NCI-H2107 (cell line): Measurements from ENCODE around the gene ZAR1L.
"Not testable (repeated sequence)": the region's sequence is repeated elsewhere in the genome, so short reads cannot be mapped to it uniquely, and the experiment has no call there.

Experiments used
- DNase-seq: peaks from one replicate; lab custom pipeline; 2025; lab: John Stamatoyannopoulos, UW

ZAR1L gene, protein sequence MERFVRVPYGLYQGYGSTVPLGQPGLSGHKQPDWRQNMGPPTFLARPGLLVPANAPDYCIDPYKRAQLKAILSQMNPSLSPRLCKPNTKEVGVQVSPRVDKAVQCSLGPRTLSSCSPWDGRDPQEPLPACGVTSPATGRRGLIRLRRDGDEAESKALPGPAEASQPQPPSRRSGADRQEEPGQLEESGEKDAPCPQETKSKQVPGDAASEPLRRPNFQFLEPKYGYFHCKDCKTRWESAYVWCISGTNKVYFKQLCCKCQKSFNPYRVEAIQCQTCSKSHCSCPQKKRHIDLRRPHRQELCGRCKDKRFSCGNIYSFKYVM

DNA sequence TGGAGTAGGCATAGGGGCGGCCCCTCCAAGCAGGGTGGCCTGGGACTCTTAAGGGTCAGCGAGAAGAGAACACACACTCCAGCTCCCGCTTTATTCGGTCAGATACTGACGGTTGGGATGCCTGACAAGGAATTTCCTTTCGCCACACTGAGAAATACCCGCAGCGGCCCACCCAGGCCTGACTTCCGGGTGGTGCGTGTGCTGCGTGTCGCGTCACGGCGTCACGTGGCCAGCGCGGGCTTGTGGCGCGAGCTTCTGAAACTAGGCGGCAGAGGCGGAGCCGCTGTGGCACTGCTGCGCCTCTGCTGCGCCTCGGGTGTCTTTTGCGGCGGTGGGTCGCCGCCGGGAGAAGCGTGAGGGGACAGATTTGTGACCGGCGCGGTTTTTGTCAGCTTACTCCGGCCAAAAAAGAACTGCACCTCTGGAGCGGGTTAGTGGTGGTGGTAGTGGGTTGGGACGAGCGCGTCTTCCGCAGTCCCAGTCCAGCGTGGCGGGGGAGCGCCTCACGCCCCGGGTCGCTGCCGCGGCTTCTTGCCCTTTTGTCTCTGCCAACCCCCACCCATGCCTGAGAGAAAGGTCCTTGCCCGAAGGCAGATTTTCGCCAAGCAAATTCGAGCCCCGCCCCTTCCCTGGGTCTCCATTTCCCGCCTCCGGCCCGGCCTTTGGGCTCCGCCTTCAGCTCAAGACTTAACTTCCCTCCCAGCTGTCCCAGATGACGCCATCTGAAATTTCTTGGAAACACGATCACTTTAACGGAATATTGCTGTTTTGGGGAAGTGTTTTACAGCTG lies at the start of gene ZAR1L, which contains the start of gene BRCA2:
Gene ZAR1L, minus strand, starts transcription at position 126 of the 790 bp plus-strand sequence. CDS start 3,438 bp downstream, outside the sequence.
Gene BRCA2, plus strand, starts transcription at position 271 of the 790 bp plus-strand sequence. CDS start 953 bp downstream, outside the sequence.
- DNase-seq = peak; percentile 69

DNA sequence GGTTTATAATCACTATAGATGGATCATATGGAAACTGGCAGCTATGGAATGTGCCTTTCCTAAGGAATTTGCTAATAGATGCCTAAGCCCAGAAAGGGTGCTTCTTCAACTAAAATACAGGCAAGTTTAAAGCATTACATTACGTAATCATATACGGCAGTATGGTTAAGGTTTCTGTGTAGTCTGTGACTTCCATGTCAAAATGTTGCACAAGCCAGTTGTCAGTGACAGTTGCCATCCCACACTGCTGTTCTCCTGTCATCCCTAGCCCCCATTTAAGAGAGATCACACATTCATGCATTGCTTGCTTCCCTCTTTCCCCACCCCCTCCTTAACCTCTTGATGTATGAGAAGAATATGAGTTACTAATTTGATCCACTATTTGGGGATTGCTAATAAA lies 47.4 kb upstream of the ZAR1L start:
- no peak for DNase-seq

DNA sequence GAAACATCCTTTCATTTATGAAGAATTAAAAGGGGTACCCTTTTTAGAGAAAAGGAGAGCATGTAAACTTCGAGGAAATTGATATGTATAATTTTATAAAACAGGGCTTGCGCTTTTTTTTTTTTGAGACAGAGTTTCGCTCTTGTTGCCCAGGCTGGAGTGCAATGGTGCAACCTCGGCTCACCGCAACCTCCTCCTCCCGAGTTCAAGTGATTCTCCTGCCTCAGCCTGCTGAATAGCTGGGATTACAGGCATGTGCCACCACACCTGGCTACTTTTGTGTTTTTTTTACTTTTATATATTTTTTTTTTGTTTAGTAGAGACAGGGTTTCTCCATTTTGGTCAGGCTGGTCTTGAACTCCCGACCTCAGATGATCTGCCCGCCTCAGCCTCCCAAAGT lies 40.8 kb upstream of the ZAR1L start:
- DNase-seq = not testable (repeated sequence)

DNA sequence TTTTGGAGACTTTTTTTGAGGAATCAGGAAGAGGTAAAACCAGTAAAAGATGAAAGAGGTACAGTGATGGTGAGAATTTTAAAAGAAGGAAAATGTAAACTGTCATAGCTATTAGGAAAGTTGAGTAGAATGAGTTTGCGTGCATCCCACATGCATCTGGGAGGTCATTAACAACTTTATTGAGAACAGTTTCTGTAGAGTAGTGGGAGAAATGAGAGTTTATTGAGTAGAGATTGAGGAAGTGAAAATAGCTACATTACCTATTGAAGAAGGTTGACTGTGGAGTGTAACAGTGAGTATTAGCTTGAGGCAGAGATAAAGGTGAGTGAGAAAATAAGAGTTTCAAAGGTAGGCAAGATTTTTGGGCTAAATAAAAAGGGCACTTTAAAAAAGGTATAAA lies 38.9 kb upstream of the ZAR1L start:
- DNase-seq = no peak

DNA sequence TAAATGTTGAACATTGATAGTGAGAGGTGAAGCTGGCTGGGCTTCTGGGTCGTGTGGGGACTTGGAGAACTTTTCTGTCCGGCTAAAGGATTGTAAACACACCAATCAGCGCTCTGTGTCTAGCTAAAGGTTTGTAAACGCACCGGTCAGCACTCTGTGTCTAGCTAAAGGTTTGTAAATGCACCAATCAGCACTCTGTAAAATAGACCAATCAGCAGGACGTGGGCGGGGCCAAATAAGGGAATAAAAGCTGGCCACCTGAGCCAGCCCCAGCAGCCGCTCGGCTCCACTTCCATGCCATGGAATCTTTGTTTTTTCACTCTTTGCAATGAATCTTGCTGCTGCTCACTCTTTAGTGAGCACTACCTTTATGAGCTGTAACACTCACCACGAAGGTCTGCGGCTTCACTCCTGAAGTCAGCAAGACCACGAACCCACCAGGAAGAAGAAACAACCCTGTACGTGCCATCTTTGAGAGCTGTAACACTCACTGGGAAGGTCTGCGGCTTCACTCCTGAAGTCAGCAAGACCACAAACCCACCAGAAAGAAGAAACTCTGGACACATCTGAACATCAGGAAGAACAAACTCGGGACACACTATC lies 35.8 kb upstream of the ZAR1L start:
- not testable (repeated sequence) for DNase-seq

DNA sequence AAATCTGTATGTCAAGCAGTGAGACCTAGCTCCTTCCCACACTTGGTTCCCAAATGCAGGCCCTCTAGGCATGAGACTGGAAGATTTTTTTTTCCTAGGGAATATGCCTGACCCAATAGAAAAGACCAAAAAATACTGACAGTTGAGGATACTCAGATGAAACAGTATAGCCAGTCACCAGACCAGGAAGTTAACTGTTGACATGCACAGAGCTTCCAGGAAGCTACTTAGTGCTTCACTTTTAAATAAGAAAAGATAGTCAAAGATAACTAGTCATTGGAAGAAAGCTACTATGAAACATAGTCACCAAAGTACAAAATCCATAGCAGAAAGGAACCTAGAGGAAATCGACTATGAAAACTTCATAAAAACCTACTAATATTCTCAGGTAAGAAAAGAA lies 32.5 kb upstream of the ZAR1L start:
- no peak for DNase-seq

DNA sequence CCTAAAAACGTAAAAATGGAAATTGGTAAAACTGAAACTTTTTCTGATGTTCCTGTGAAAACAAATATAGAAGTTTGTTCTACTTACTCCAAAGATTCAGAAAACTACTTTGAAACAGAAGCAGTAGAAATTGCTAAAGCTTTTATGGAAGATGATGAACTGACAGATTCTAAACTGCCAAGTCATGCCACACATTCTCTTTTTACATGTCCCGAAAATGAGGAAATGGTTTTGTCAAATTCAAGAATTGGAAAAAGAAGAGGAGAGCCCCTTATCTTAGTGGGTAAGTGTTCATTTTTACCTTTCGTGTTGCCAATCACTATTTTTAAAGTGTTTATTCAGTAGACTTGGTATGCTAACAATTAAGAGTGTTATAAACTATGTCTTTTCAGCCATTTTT lies 25.8 kb upstream of the ZAR1L start:
- no peak for DNase-seq

DNA sequence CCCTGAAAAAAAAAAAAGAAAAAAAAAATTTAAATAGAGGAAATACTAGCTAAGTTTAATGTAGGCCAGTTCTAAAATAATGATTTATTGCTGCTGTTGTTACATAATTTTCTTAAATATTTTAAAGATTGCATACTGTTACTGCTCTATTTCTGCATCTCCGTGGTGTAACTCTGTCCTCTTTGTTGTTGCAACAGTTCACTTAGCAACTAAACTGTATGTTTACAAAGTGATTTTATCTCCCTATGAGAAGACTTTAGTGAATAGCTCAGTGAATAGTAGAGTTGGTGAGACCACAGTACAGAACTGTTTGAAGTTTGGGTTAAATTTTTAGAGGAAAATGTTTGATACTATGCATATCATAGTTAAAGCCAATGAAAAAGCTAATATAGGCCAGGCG lies 19.5 kb upstream of the ZAR1L start:
- DNase-seq = no peak

DNA sequence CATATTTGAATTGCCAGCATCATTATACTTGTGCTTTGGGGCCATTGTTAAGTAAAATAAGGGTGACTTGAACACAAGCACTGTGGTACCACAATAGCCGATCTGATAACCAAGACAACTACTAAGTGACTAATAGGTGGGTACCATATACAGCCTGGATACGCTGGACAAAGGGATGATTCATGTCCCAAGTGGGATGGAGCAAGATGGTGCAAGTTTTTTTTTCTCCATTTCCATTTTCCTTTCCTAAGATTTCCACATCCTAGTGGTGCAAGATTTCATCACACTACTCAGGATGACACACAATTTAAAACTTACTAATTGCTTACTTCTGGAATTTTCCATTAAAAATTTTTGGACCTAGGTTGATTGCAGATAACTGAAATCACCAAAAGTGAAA lies 15.3 kb upstream of the ZAR1L start:
- no peak for DNase-seq

DNA sequence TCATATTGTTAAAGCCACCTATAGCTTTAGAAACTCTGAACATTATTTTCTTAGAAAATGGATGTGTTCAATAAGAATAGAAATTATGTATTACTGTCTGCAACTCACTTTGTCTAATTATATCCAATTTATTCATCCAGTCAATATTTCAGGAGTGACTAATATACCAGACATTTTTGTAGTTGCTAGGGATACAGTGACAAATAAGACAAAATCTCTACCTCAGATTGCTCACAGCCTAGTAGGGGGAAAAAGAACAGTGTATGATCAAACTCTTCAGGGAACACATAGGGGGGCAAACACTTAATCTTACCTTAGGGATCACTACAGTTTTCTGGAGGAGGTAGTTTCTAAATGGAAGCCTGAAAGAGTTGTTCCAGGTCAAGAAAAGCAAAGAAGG lies 8.7 kb upstream of the ZAR1L start:
- no peak for DNase-seq

DNA sequence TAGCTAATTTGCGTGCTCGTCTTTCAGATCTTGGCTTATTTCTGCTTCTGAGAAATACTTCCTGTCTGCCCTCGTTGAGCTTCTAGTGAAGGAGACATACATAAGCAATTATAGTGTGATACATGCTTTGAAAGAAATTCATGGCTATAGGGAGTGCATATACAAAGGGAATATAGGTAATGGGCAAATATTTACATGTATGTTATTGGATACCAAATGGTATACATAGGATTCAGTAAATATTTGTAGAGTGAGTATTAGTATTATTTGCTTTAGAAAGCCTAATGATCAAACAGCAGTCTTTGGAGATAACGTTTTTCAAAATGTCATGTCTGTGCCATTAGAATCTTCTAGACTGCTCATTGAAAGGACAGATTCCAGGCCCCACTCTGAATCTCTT lies 5.4 kb upstream of the ZAR1L start:
- DNase-seq = no peak

DNA sequence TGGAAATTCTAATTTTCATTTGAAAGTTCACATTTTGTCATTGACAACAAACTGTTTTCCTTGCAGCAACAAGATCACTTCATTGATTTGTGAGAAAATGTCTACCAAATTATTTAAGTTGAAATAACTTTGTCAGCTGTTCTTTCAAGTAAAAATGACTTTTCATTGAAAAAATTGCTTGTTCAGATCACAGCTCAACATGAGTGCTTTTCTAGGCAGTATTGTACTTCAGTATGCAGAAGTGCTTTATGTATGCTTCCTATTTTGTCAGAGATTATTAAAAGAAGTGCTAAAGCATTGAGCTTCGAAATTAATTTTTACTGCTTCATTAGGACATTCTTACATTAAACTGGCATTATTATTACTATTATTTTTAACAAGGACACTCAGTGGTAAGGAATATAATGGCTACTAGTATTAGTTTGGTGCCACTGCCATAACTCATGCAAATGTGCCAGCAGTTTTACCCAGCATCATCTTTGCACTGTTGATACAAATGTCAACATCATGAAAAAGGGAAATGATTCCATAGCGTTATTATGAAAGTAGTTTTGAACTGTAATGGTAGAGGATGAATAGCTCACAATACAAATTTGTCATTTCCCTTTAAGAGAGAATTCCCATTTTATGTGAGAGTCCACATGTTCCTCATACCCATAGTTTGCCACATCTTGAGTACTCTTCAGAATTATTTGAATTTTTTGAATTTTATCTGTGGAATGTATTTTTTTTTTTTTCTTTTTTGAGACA lies 2.7 kb upstream of the ZAR1L start:
- no peak for DNase-seq

DNA sequence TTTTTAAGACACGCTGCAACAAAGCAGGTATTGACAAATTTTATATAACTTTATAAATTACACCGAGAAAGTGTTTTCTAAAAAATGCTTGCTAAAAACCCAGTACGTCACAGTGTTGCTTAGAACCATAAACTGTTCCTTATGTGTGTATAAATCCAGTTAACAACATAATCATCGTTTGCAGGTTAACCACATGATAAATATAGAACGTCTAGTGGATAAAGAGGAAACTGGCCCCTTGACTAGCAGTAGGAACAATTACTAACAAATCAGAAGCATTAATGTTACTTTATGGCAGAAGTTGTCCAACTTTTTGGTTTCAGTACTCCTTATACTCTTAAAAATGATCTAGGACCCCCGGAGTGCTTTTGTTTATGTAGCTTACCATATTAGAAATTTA lies 1.3 kb upstream of the ZAR1L start:
- DNase-seq = no peak

DNA sequence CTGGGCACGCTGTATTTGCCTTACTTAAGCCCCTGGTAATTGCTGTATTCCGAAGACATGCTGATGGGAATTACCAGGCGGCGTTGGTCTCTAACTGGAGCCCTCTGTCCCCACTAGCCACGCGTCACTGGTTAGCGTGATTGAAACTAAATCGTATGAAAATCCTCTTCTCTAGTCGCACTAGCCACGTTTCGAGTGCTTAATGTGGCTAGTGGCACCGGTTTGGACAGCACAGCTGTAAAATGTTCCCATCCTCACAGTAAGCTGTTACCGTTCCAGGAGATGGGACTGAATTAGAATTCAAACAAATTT lies 821 bp upstream of the ZAR1L start:
- no peak for DNase-seq

DNA sequence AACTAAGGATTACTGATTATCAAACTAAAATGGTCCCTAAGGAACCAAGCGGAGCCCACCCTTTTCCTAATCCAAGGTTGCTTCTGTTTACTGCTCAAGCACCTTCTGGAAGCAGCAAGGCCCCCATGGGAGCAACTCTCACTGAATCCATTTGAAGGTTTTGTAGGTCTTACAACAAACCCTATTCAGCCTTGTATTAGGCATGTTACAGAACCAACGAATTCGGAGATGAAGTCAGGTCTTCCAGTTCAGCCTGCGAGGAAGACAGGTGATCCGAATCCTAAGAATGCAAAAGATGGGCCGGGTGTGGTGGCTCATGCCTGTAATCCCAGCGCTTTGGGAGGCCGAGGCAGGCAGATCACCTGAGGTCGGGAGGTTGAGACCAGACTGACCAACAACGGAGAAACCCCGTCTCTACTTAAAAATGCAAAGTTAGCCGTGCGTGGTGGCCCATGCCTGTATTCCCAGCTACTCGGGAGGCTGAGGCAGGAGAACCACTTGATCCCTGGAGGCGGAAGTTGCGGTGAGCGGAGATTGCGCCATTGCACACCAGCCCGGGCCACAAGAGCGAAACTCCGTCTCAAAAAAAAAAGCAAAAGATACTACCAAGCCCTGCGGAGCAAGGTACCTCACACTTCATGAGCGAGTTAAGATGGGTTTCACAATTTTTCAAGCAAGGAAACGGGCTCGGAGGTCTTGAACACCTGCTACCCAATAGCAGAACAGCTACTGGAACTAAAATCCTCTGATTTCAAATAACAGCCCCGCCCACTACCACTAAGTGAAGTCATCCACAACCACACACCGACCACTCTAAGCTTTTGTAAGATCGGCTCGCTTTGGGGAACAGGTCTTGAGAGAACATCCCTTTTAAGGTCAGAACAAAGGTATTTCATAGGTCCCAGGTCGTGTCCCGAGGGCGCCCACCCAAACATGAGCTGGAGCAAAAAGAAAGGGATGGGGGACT lies 609 bp downstream of the ZAR1L start:
- no peak for DNase-seq

DNA sequence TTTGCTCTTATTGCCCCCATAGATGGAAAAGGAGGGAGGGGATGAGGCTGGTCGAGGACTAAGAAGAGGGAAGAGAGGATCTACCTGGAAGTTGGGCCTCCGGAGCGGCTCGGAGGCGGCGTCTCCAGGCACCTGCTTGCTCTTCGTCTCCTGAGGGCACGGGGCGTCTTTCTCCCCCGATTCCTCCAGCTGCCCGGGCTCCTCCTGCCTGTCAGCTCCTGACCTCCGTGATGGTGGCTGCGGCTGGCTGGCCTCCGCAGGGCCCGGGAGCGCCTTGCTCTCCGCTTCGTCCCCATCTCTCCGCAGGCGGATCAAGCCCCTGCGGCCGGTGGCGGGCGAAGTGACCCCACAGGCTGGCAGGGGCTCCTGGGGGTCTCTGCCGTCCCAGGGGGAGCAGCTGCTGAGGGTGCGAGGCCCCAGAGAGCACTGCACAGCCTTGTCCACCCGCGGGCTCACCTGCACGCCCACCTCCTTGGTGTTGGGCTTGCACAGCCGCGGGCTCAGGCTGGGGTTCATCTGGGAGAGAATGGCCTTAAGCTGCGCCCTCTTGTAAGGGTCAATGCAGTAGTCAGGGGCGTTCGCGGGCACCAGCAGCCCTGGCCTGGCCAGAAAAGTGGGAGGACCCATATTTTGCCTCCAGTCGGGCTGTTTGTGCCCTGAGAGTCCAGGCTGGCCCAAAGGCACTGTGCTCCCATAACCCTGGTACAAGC lies 3.8 kb downstream of the ZAR1L start:
- DNase-seq = no peak

DNA sequence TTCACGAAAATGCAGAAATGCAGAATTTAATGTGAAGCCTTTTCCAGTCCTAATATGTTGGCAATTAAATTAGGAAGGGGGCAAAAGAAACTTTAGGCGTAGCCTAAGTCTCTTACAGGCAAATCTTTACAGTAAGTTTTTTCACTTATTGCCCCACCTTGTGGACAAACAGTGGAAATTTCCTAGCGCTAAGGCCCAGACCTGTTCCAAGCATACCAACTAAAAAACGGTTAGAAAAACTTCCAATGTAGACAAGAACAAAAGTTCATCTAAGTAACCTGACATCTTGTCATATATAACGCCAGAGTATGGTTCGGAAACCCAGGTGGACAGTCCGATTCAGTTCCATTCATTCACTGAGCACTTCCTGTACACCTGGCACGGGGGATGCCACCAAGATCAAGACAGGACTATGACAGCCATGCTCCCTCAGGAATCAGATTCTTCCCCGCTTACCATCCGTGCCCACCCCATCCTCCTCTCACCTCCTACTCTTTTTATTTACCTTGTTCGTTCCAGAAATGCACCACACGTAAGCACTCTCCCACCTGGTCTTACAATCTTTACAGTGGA lies 4.9 kb downstream of the ZAR1L start:
- DNase-seq = peak; percentile 1

DNA sequence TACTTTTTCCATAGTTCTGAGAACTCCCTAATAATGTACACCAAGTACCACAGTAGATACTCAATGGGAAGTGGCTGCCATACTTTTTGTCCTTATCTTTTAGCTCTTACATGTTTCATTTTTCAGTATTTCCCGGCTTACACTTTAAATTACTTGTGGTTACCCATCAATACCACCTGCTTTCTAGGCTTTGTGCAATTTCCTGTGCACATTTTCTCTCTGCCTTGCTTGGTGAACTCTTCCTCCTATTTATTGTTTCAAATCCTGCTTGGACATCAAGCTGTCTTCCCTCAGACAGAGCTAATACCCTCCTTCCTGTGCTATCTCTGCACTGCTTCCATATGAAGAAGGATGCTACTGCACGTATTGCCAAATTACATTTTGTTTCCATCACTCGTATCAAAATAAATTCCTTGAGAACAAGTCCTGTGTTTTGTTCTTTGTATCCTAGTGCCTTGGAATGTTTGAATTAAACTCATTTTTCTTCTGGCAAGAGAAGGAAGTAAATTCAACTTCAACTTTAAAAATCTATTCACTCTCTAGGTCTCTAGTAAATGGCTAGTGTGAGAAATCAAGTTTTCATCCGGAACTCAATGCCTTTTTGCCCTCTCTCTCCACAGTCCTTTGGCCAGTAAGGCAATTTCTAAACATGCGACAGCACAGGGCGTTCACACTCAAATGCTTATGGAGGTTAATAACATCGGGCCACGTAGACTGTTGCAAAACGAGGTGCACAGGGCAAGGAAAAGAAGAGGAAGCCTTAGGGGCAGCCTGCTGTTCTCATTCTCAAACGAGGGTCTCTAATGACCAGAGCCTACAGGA lies 5.6 kb downstream of the ZAR1L start:
- no peak for DNase-seq

DNA sequence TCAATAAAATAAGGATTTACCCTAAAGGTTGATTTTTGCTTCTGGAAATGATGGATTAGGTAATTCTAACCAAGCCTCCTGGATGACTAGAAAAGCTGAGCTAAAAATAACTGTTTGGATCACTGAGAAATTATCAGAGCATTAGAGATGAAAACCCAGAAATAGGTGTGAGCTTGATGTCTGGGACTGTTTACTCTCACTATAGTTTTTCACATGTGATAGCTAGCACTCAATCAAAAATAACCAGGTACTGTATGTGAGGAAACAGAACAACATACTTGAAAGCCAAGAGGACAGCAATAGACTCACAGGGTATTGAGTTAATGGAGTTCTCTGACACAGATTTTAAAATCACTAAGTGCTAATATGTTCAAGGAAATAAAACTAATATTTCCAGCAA lies 9.5 kb downstream of the ZAR1L start:
- DNase-seq = no peak
